A549 (cell line): ENCODE results near the gene SUV39H1. TPM values are rescaled to one million over a fixed set of nuclear protein-coding genes. Genes with fewer than 3 reads are reported as not detected.

ENCODE experiments used
- ATAC-seq, 2 experiments: fragments of 200-7000 bp in 1 of 2; fragments of >200 bp in 1 of 2; cut with Nextera tagmentation in 1 of 2; cut with Tn5 transposase in 1 of 2; 3 replicates each; pipeline versions ENCODE4 v1.8.0 to v1.9.1; 2018 to 2020; ENCODE audit warnings: mild to moderate bottlenecking in 1 of 2, moderate library complexity in 1 of 2
- CTCF ChIA-PET: fragments of 300-600 bp; sonication (Branson Sonifier 250); formaldehyde crosslinking; extraction: SDS; loops from one replicate; lab custom pipeline; 2021; ENCODE audit warnings: antibody characterized with exemption, inconsistent platforms; lab: Yijun Ruan, JAX
- POLR2A ChIA-PET: fragments of 350-600 bp; formaldehyde crosslinking; extraction: SDS; loops from one replicate; lab custom pipeline; 2021; ENCODE audit warnings: antibody characterized with exemption, inconsistent platforms; lab: Yijun Ruan, JAX
- DNase-seq, 2 experiments: peaks; one replicate each; pipeline versions ENCODE4 v3.0.0 to v3.0.0-alpha.2; 2011 to 2016; ENCODE audit warnings: low read depth in 1 of 2, low spot score in 1 of 2
- FAIRE-seq: peaks from 2 replicates; lab custom pipeline; 2011; peaks lifted over from hg19 to GRCh38; lab: Jason Lieb, UNC
- H3K27ac ChIP-seq, 2 experiments: fragments of >200 bp; sonication (Bioruptor Twin); formaldehyde crosslinking; 3 replicates each; pipeline ENCODE4 v1.5.1; 2016 to 2017
- H3K4me1 ChIP-seq: fragments of >200 bp; sonication (Bioruptor Twin); formaldehyde crosslinking; 3 replicates; pipeline ENCODE4 v1.6.1; 2016
- H3K4me2 ChIP-seq: fragments of >200 bp; sonication (Bioruptor Twin); formaldehyde crosslinking; 3 replicates; pipeline ENCODE4 v1.6.1; 2016
- H3K4me3 ChIP-seq: fragments of >200 bp; sonication (Bioruptor Twin); formaldehyde crosslinking; 3 replicates; pipeline ENCODE4 v1.5.1; 2016
- H3K9me3 ChIP-seq: fragments of >200 bp; sonication (Bioruptor Twin); formaldehyde crosslinking; 3 replicates; pipeline ENCODE4 v1.6.1; 2016
- CEBPB ChIP-seq, 2 experiments: fragments of >200 bp in 1 of 2; sonication (Bioruptor Twin) in 1 of 2; formaldehyde crosslinking in 1 of 2; IDR thresholded peaks; 2 replicates each; pipeline ENCODE4 v1.6.1; 2012 to 2016
- CHD2 ChIP-seq: fragments of 150-350 bp; IDR thresholded peaks from 2 replicates; pipeline ENCODE4 v1.6.1; 2014; ENCODE audit warnings: low read length; ENCODE audit not compliant: partially characterized antibody
- CHD4 ChIP-seq: fragments of 200-600 bp; sonication (generic); IDR thresholded peaks from 2 replicates; pipeline ENCODE4 v1.6.1; 2016; ENCODE audit warnings: antibody characterized with exemption, mild to moderate bottlenecking, borderline replicate concordance
- ELK1 ChIP-seq: fragments of 150-350 bp; IDR thresholded peaks from 2 replicates; pipeline ENCODE4 v1.6.1; 2014; ENCODE audit warnings: low read depth, mild to moderate bottlenecking, low read length
- ESRRA ChIP-seq: fragments of 150-350 bp; IDR thresholded peaks from 2 replicates; pipeline ENCODE4 v1.6.1; 2014; ENCODE audit warnings: mild to moderate bottlenecking, low read length, borderline replicate concordance
- FOSL2 ChIP-seq, 2 experiments: fragments of 450-650 bp in 1 of 2; fragments of >200 bp in 1 of 2; sonication (Bioruptor Twin) in 1 of 2; formaldehyde crosslinking; IDR thresholded peaks; 2 replicates each; pipeline versions ENCODE4 v1.5.0 to v1.6.1; 2016 to 2020; ENCODE audit warnings: mild to moderate bottlenecking in 1 of 2, moderate library complexity in 1 of 2
- GATA3 ChIP-seq: IDR thresholded peaks from 2 replicates; pipeline ENCODE4 v1.6.1; 2012; ENCODE audit warnings: borderline replicate concordance
- HDAC2 ChIP-seq: fragments of 200-600 bp; sonication (generic); IDR thresholded peaks from 2 replicates; pipeline ENCODE4 v1.6.1; 2016
- HES2 ChIP-seq: fragments of >200 bp; sonication (Bioruptor Twin); formaldehyde crosslinking; IDR thresholded peaks from 2 replicates; pipeline ENCODE4 v1.6.1; 2016
- HEYL ChIP-seq: fragments of 250-450 bp; sonication (Bioruptor Pico); IDR thresholded peaks from 2 replicates; pipeline ENCODE4 v1.8.0; 2021; ENCODE audit warnings: mild to moderate bottlenecking, moderate library complexity
- HOXA7 ChIP-seq: fragments of 250-450 bp; sonication (Bioruptor Pico); IDR thresholded peaks from 2 replicates; pipeline ENCODE4 v1.5.0; 2020; ENCODE audit warnings: mild to moderate bottlenecking, moderate library complexity
- JUNB ChIP-seq: fragments of >200 bp; sonication (Bioruptor Twin); formaldehyde crosslinking; IDR thresholded peaks from 2 replicates; pipeline ENCODE4 v1.6.1; 2016
- KDM5A ChIP-seq: fragments of 200-600 bp; sonication (generic); IDR thresholded peaks from 2 replicates; pipeline ENCODE4 v1.6.1; 2016; ENCODE audit warnings: antibody characterized with exemption, mild to moderate bottlenecking
- MAFK ChIP-seq: fragments of 450-650 bp; IDR thresholded peaks from 2 replicates; pipeline ENCODE4 v1.6.1; 2014; ENCODE audit not compliant: partially characterized antibody
- MAZ ChIP-seq: fragments of 150-350 bp; IDR thresholded peaks from 2 replicates; pipeline ENCODE4 v1.6.1; 2014; ENCODE audit warnings: antibody characterized with exemption, low read depth, low read length, borderline replicate concordance
- MYC ChIP-seq: IDR thresholded peaks from 2 replicates; pipeline ENCODE4 v1.6.1; 2012; ENCODE audit warnings: mild to moderate bottlenecking, inconsistent platforms, low read length, improper control_type of control experiment, borderline replicate concordance
- NFE2L2 ChIP-seq: fragments of 150-350 bp; conservative IDR thresholded peaks from 2 replicates; pipeline ENCODE4 v1.6.1; 2014; ENCODE audit warnings: low read length
- NR3C1 ChIP-seq: fragments of >200 bp; sonication (Bioruptor Twin); formaldehyde crosslinking; IDR thresholded peaks from 3 replicates; pipeline ENCODE4 v1.6.1; 2017
- PBX3 ChIP-seq: IDR thresholded peaks from 2 replicates; pipeline ENCODE4 v1.6.1; 2012
- PHF8 ChIP-seq: fragments of 200-600 bp; sonication (generic); IDR thresholded peaks from 2 replicates; pipeline ENCODE4 v1.6.1; 2016; ENCODE audit warnings: low read depth, mild to moderate bottlenecking, antibody characterized with exemption, moderate library complexity, borderline replicate concordance
- RCOR1 ChIP-seq: fragments of 150-350 bp; IDR thresholded peaks from 2 replicates; pipeline ENCODE4 v1.6.1; 2014; ENCODE audit warnings: antibody characterized with exemption, low read length, low read depth
- SMC3 ChIP-seq: fragments of >200 bp; sonication (Bioruptor Twin); formaldehyde crosslinking; IDR thresholded peaks from 3 replicates; pipeline ENCODE4 v1.6.1; 2018; ENCODE audit warnings: inconsistent platforms
- WGBS: methylation state at CpG from one replicate; pipeline ENCODE4 v1.1.6; 2017; ENCODE audit errors: missing lambda C conversion rate; 5-methylcytosine and 5-hydroxymethylcytosine counted together
- polyA plus RNA-seq, 4 experiments: library from polyadenylated mRNA; depleted of rRNA in 3 of 4; stranded (reverse); fragments of >200 nt; fragmentation: RNase III in 1 of 4; extraction: RNeasy Plus Mini Kit Qiagen cat#74134 plus additional on column Dnase treatment in 1 of 4; gene quantifications; 2 replicates in 3 of 4; 3 replicates in 1 of 4; pipeline ENCODE4 v1.2.3, GENCODE V29; 2011 to 2017

SUV39H1 gene
- polyA plus RNA-seq, 2 of the 4 experiments (the other 2 are of a cell fraction), result 13.4 to 19.9 TPM

- 72% methylated on average over 5 of the region's 5 CpGs for WGBS
- POLR2A ChIA-PET, result no interaction called here
- FAIRE-seq (no peak), DNase-seq (no peak), ATAC-seq (no peak)
- no peak overlapping the region for H3K27ac ChIP-seq
- CTCF ChIA-PET, result no interaction called here
- no peak overlapping the region for H3K4me2 ChIP-seq
- no peak overlapping the region for H3K4me3 ChIP-seq
- no peaks in the 10 kb centered on the region for H3K4me1 ChIP-seq
- H3K9me3 ChIP-seq, result 0 out of 3 replicates have a peak, but pooled peaks cover 2% of the 10 kb centered on the region
- TF ChIP-seq MAFK, result no peak
- no peak for TF ChIP-seq HOXA7
- no peak for TF ChIP-seq HDAC2
- no peak for TF ChIP-seq HEYL (CRISPR knock-in tag)
- TF ChIP-seq ESRRA, result no peak
- no peak for TF ChIP-seq RCOR1
- TF ChIP-seq CHD4, result no peak
- no peak for TF ChIP-seq SMC3
- TF ChIP-seq FOSL2 (IDR thresholded peaks at IDR 0.05), result no peak
- no peak for TF ChIP-seq FOSL2 (CRISPR knock-in tag; IDR thresholded peaks at IDR 0.05)
- no peak for TF ChIP-seq NR3C1
- no peak for TF ChIP-seq KDM5A
- TF ChIP-seq NFE2L2, result no peak
- no peak for TF ChIP-seq ELK1
- no peak for TF ChIP-seq PBX3
- no peak for TF ChIP-seq MAZ
These were observed 18.0 kb downstream of the SUV39H1 start for GRCh38 chrX:48714573-48714972.

- TF ChIP-seq CEBPB (IDR thresholded peaks at IDR 0.05), result no peak
- no peak for TF ChIP-seq MYC
- no peak for TF ChIP-seq ELK1
- no peak for TF ChIP-seq CHD2
- TF ChIP-seq GATA3, result no peak
- TF ChIP-seq HES2, result no peak
- TF ChIP-seq PHF8, result no peak
- no peak for TF ChIP-seq NFE2L2
- TF ChIP-seq MAFK, result no peak
- no peak for TF ChIP-seq JUNB
- Histone ChIP-seq H3K4me2 (no peak overlapping the region), H3K9me3 (0 out of 3 replicates have a peak, but pooled peaks cover 2% of the 10 kb centered on the region), H3K27ac (no peak overlapping the region), H3K4me3 (no peak overlapping the region), H3K4me1 (no peaks in the 10 kb centered on the region)
- CTCF ChIA-PET, result interaction anchor here (0.5 kb wide), 1 partner anchor 300 kb away, joined by 3 read pairs; no protein-coding TSS in a partner anchor
- 22% methylated on average over 2 of the region's 2 CpGs for WGBS
- POLR2A ChIA-PET, result no interaction called here
- no peak for FAIRE-seq
- ATAC-seq, result no peak
- DNase-seq, result no peak
These were observed 18.5 kb downstream of the SUV39H1 start for GRCh38 chrX:48715072-48715471.
